Activated CD4-positive, alpha-beta T cell treated with anti-CD3 and anti-CD28 coated beads, Interleukin-2, amount 50 U/mL, for 4 hours (primary cell): ENCODE results near the gene DGKB.

Experiments used
- DNase-seq, 2 experiments: peaks; one replicate each; pipeline ENCODE4 v3.0.0-alpha.2; 2020

Gene DGKB

GRCh38 chr7:14184292-14184864, 718.2 kb downstream of the DGKB start:
- DNase-seq = no peak

GRCh38 chr7:14179781-14180180, 722.8 kb downstream of the DGKB start:
- no peak for DNase-seq

- no peak for DNase-seq
These were observed 724.7 kb downstream of the DGKB start for GRCh38 chr7:14177876-14178275.

- no peak for DNase-seq
These were observed 731.7 kb downstream of the DGKB start for GRCh38 chr7:14170872-14171271.

- DNase-seq = no peak
These were observed 744.4 kb downstream of the DGKB start for GRCh38 chr7:14158111-14158510.

GRCh38 chr7:14156436-14156835, 746.1 kb downstream of the DGKB start:
- no peak for DNase-seq

GRCh38 chr7:14148974-14149373, 753.6 kb downstream of the DGKB start:
- no peak for DNase-seq

GRCh38 chr7:14147532-14147931, 755.0 kb downstream of the DGKB start:
- DNase-seq = no peak

- DNase-seq = no peak
These were observed 758.0 kb downstream of the DGKB start for GRCh38 chr7:14144538-14144937.

GRCh38 chr7:14144109-14144508, 758.4 kb downstream of the DGKB start:
- no peak for DNase-seq

GRCh38 chr7:14137676-14138075, 764.9 kb downstream of the DGKB start:
- no peak for DNase-seq

- no peak for DNase-seq
These were observed 768.8 kb downstream of the DGKB start for GRCh38 chr7:14133752-14134151.

GRCh38 chr7:14125998-14126397, 776.6 kb downstream of the DGKB start:
- DNase-seq = no peak

- no peak for DNase-seq
These were observed 777.8 kb downstream of the DGKB start for GRCh38 chr7:14124716-14125115.

- DNase-seq = no peak
These were observed 778.6 kb downstream of the DGKB start for GRCh38 chr7:14123923-14124322.

GRCh38 chr7:14115701-14116100, 786.9 kb downstream of the DGKB start:
- DNase-seq = no peak

GRCh38 chr7:14104861-14105260, 797.7 kb downstream of the DGKB start:
- DNase-seq = no peak

- no peak for DNase-seq
These were observed 806.4 kb downstream of the DGKB start for GRCh38 chr7:14096159-14096558.

- no peak for DNase-seq
These were observed 807.2 kb downstream of the DGKB start for GRCh38 chr7:14095233-14095950.
